Adipocyte (in vitro differentiated cells): Measurements from ENCODE around the gene RARG.
"Not testable (repeated sequence)": the region's sequence is repeated elsewhere in the genome, so short reads cannot be mapped to it uniquely, and the experiment has no call there.

Experiments used
- DNase-seq: peaks from one replicate; pipeline ENCODE4 v3.0.0-alpha.2; 2015; ENCODE audit warnings: low read depth
- H3K27me3 ChIP-seq: replicated peaks from 2 replicates; pipeline ENCODE4 v1.7.0; 2013; ENCODE audit warnings: mild to moderate bottlenecking, low read length, moderate library complexity; ENCODE audit not compliant: control insufficient read depth, insufficient read depth
- H3K36me3 ChIP-seq: 2 replicates; pipeline ENCODE4 v1.7.0; 2013; ENCODE audit warnings: low read length, mild to moderate bottlenecking, moderate library complexity; ENCODE audit not compliant: control insufficient read depth, insufficient read depth, severe bottlenecking
- H3K4me1 ChIP-seq: 2 replicates; pipeline ENCODE4 v1.7.0; 2013; ENCODE audit warnings: mild to moderate bottlenecking, low read length, moderate library complexity; ENCODE audit not compliant: control insufficient read depth, insufficient read depth
- H3K4me3 ChIP-seq: 2 replicates; pipeline ENCODE4 v1.7.0; 2013; ENCODE audit warnings: mild to moderate bottlenecking, low read length, moderate library complexity
- H3K9ac ChIP-seq: 2 replicates; pipeline ENCODE4 v1.7.0; 2013; ENCODE audit warnings: mild to moderate bottlenecking, low read length, moderate library complexity
- H3K9me3 ChIP-seq: 2 replicates; pipeline ENCODE4 v1.7.0; 2013; ENCODE audit warnings: mild to moderate bottlenecking, low read length, moderate library complexity; ENCODE audit not compliant: control insufficient read depth

The RARG gene

GRCh38 chr12:53170876-53171724 lies 60.9 kb downstream of the RARG start:
- H3K27me3 ChIP-seq = no peaks in the 10 kb centered on the region
- no peaks in the 10 kb centered on the region for H3K9me3 ChIP-seq
- DNase-seq = no peak
- H3K9ac ChIP-seq = no peak overlapping the region
- peaks cover 40% of the 10 kb centered on the region for H3K4me1 ChIP-seq
- peaks cover 68% of the 10 kb centered on the region for H3K36me3 ChIP-seq
- H3K4me3 ChIP-seq = no peak overlapping the region

- H3K4me1 ChIP-seq = peaks cover 32% of the 10 kb centered on the region
- no peaks in the 10 kb centered on the region for H3K9me3 ChIP-seq
- no peak overlapping the region for H3K9ac ChIP-seq
- peaks cover 75% of the 10 kb centered on the region for H3K36me3 ChIP-seq
- no peak overlapping the region for H3K4me3 ChIP-seq
- H3K27me3 ChIP-seq = no peaks in the 10 kb centered on the region
- DNase-seq = no peak
Measured at GRCh38 chr12:53170215-53170614, 61.8 kb downstream of the RARG start.

GRCh38 chr12:53169644-53170043 lies 62.4 kb downstream of the RARG start:
- H3K9me3 ChIP-seq = no peaks in the 10 kb centered on the region
- H3K27me3 ChIP-seq = no peaks in the 10 kb centered on the region
- DNase-seq = no peak
- no peak overlapping the region for H3K9ac ChIP-seq
- no peak overlapping the region for H3K4me3 ChIP-seq
- peaks cover 80% of the 10 kb centered on the region for H3K36me3 ChIP-seq
- peaks cover 26% of the 10 kb centered on the region for H3K4me1 ChIP-seq

- Histone ChIP-seq H3K4me1 (peaks cover 3% of the 10 kb centered on the region), H3K4me3 (no peak overlapping the region), H3K27me3 (no peaks in the 10 kb centered on the region), H3K9me3 (no peaks in the 10 kb centered on the region), H3K36me3 (peaks cover 84% of the 10 kb centered on the region), H3K9ac (no peak overlapping the region)
- DNase-seq = no peak
Measured at GRCh38 chr12:53166837-53167236, 65.2 kb downstream of the RARG start.

- not testable (repeated sequence) for H3K27me3 ChIP-seq, H3K4me3 ChIP-seq, H3K4me1 ChIP-seq, H3K9me3 ChIP-seq, H3K9ac ChIP-seq, DNase-seq
- H3K36me3 ChIP-seq = peaks cover 89% of the 10 kb centered on the region
Measured at GRCh38 chr12:53163008-53163407, 69.0 kb downstream of the RARG start.

- Histone ChIP-seq H3K36me3 (peaks cover 89% of the 10 kb centered on the region), H3K4me1 (peaks cover 10% of the 10 kb centered on the region), H3K9ac (no peak overlapping the region), H3K9me3 (no peaks in the 10 kb centered on the region), H3K27me3 (no peaks in the 10 kb centered on the region), H3K4me3 (no peak overlapping the region)
- DNase-seq = no peak
Measured at GRCh38 chr12:53161119-53161911, 70.7 kb downstream of the RARG start.

- Histone ChIP-seq H3K36me3 (peaks cover 89% of the 10 kb centered on the region), H3K4me1 (peaks cover 10% of the 10 kb centered on the region), H3K27me3 (no peaks in the 10 kb centered on the region), H3K4me3 (no peak overlapping the region), H3K9ac (no peak overlapping the region), H3K9me3 (no peaks in the 10 kb centered on the region)
- DNase-seq = no peak
Measured at GRCh38 chr12:53160673-53161072, 71.3 kb downstream of the RARG start.
